GM19438 (cell line): ENCODE results near the gene ZMYM4.
"Not testable (repeated sequence)": the region's sequence is repeated elsewhere in the genome, so short reads cannot be mapped to it uniquely, and the experiment has no call there.

Experiments used
- ATAC-seq: cut with Tn5 transposase; IDR thresholded peaks from one replicate; pipeline ENCODE4 v1.9.1; 2021; ENCODE audit warnings: low read depth; ENCODE audit not compliant: unreplicated experiment

ZMYM4 gene

DNA sequence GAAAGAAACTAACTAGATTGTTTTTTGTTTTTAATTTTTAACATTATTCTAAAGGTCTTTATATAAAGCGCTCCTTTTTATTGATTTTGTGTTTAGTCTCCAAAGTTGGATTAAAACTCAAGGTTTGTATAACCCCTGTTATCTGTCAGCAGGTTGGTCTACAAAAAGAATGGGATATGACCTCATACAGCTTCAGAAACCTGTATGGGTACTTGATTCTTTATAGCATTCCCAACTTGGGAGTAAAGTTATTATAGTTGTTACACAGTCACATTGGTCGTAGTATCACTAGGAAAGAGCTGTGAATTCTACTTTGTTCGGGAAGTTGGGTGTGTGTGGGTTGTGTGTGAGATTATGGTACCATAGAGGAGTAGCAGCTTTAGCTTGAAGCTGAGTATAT is 52.4 kb downstream of the ZMYM4 start:
- no peak for ATAC-seq

DNA sequence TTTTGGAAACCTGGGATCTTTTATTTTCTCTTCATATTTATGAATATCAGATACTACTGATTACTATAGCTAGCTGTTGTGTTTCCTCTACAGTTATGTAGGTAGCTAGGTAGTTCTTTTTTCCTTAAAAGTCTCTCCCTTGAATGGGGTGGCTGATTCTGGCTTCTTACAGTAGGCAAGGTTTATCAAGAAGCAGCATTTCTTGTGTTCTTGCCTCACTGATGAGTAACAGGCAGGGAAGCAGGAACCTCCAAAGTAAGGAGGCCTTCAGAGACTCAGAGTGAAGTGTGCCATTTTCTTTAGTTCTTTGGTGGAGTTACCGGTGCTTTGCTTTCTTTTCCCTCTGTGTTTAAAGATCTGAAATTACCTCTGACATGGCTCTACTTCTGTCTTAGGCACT is 56.0 kb downstream of the ZMYM4 start:
- no peak for ATAC-seq

DNA sequence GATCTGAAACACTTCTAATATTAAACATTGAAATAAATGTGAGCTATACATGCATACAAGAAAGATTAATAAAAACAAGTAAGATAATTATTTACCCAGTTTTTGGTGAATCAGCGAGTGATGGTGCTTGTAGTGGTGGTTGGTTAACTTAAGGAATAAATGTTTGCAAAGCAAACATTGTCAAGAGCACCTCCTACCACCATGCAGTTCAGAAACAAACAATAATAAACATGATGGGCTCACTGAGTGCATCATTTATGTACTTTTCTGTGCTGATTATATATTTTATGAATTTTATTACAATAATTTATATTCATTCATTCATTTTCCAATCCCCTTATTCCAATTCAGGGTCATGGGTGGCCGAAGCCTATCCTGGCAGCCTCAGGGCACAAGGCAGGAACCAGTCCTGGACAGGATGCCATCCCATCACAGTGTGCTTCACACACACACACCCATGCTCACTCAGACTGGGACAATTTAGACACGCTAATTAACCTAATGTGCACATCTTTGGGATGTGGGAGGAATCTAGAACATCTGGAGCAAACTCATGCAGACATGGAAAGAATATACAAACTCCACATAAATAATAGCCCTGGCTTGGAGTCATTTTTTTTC is 57.8 kb downstream of the ZMYM4 start:
- no peak for ATAC-seq

DNA sequence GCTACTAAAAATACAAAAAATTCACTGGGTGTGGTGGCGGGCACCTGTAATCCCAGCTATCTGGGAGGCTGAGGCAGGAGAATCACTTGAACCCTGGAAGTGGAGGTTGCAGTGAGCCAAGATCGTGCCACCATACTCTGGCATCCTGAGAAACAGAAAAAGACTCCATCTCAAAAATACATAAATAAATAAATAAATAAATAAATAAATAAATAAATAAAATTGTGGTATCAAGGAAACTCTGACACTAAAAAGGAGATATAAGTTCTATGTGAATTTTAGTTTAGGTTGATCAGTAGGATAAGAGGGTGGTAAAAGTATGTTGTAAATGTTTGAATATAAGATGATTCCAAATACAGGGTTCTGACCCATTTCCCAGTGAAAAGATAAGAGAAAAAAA is 63.1 kb downstream of the ZMYM4 start:
- ATAC-seq = not testable (repeated sequence)

DNA sequence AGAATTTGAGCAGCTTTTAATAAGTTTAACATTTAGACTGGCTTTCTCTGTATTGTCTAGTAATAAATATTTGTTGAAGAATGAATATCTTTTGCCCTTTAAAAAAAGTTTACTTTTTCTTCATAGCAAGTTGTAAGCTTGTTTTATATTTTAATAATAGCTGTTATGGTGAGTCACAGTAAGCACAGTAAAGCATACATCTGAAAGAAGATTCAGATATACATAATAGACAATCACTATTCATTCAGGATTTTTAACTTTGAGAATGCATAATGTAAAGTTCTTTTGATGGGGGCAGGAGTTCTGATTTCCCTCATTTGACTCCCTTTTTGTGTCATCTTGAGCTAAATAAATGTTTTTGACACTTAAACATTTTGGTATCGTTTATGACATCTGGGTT is 66.0 kb downstream of the ZMYM4 start:
- ATAC-seq = no peak

DNA sequence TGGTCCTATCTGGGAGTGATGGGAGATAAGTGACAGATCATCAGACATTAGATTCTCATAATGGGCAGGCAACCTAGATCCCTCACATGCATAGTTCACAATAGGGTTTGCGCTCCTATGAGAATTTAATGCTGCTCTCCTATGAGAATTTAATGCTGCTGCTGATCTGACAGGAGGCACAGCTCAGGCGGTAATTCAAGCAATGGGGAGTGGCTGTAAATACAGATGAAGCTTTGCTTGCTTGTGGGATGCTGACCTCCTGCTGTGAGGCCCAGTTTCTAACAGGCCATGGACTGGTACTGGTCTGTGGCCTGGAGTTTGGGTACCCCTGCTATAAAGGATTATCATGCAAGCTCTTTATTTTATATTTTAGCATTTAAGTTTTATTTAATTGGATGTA is 72.0 kb downstream of the ZMYM4 start:
- ATAC-seq = no peak

DNA sequence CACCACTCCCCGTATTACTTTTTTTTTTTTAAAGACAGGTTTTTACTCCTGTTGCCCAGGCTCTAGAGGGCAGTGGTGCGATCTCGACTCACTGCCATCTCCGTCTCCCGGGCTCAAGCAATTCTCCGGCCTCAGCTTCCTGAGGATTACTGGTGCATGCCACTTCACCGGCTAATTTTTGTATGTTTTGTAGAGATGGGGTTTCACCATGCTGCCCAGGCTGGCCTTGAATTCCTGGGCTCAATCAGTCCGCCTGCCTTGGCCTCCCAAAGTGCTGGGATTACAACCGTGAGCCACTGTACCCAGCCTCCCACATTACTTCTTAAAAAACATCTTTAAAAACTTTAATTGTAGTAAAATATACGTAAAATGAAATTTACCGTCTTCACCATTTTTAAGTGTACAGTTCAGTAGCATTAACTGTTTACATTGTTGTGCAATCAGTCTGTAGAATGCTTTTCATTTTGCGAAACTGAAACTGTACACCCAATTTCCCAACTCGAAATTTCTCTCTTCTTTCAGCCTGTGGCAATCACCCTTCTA is 77.0 kb downstream of the ZMYM4 start:
- ATAC-seq = no peak

DNA sequence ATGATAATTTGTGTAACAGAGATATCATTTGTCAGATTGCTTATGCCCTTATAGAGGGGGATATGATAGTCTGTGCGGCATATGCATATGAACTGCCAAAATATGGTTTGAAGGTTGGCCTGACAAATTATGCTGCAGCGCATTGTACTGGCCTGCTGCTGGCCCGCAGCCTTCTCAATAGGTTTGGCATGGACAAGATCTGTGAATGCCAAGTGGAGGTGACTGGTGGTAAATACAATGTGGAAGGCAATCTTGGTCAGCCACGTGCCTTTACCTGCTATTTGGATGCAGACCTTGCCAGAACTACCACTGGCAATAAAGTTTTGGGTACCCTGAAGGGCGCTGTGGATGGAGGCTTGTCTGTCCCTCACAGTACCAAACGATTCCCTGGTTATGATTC is 82.4 kb downstream of the ZMYM4 start:
- ATAC-seq = no peak

DNA sequence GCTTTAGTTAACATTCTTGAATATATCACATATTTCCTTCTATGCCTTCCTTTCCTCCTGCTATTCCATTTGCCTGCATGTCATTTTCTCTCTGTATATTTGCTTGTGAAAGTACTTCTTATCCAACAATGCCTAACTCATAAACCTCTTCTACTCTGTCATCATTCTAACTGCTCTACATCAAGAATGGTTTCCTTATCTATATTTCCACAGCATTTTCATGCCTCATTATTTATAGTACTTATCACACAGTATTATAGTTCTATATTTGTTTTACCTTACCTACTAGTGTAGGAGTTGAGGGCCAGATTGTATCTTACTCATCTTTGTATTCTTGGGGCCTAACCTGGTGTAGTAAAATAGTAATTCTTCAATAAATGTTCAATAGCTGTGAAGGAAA is 91.5 kb downstream of the ZMYM4 start:
- ATAC-seq = no peak

DNA sequence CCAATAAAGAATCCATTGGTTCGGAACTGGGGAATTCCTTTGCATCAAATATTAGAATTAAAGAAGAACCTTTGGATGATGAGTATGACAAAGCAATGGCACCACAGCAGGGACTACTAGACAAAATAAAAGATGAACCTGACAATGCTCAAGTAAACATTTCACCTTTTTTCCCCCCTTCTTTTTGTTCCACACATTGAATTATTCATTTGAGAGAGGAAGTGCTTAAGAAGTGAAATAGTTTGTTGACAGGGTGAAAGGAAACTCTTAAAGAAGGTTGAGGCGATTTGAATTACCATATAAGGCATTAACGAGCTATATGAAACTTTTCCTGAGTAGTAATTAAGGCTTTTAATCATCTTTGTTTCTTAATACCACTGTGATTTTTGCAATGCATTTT is 93.1 kb downstream of the ZMYM4 start:
- ATAC-seq = no peak

DNA sequence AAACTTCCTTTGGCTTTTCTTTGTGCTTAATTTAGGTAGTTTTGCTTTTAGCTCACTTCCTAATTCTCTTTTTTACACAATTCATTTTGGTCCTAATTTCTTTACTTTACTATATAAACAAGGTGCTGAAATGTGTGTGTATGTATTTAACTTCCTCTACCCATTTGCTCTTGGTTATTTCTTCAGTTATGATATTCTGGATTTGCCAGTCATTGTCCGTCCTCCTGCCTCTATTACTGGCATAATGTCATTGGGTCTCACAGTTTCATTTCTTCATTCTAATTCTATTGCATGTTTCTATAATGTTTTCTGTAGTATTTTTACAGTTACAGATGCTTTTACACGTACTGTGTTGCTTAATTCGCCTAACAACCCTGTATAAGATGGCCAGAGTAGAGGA is 96.2 kb downstream of the ZMYM4 start:
- ATAC-seq = no peak

DNA sequence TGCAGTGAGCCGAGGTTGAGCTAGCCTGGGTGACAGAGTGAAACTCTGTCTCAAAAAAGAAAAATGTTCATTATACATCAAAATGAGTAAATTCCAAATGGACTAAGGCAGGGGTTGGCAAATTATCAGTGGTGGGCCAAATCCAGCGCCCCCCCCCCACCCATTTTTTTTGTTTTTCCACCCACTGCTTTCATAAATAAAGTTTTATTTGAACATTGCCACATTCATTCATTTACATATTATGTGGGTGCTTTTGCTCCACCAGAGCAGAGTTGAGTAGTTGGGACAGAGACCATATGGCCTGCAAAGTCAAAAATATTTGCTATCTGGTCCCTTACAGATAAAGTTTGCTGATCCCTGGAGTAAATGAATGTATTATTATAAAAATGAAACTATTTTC is 99.4 kb downstream of the ZMYM4 start:
- ATAC-seq = no peak

DNA sequence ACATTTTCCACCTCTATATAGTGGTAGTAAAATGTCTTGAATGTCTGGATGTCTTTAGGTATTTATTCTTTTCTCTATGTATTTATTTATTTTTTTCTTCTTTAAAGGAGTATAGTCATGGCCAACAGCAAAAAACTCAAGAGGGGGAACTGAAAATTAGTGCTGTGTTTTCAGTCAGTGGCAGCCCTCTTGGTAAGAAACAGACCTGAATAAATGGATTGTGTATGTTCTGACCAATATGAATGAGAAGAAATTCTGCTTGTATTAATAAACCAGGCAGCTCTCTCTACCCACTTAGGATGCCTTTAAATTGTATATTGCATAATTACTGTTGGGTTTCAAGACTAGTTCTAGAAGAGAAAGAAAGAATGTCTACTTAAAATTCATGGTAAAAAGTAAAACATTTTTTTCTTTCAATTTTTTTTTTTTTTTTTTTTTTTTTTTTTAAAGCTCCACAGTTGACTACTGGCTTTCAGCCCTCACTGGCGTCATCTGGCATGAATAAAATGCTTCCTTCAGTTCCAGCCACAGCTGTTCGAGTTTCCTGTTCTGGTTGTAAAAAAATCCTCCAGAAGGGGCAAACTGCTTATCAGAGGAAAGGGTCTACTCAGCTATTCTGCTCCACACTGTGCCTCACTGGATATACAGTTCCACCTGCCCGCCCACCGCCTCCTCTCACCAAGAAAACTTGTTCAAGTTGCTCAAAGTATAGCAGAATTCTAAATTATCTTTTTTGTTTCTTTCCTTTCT is 101.6 kb downstream of the ZMYM4 start:
- ATAC-seq = no peak

DNA sequence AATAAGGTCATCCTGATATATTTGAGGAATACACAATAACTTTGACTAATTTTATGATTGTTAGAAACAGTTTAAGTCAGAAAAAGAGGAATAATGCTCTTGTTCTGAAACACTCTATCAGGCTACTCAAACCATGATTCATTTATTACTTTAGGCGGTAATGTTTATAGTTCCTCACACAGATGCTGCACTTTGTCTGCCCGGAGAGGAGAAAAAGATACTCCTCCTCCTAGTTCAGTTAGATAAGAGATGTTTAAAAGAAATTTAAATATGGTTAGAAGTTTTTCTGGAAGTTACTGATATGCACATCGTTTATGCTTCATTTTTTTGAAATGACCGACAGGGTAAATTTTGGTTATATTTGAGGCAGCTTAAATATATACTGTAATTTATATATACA is 103.0 kb downstream of the ZMYM4 start:
- ATAC-seq = no peak

DNA sequence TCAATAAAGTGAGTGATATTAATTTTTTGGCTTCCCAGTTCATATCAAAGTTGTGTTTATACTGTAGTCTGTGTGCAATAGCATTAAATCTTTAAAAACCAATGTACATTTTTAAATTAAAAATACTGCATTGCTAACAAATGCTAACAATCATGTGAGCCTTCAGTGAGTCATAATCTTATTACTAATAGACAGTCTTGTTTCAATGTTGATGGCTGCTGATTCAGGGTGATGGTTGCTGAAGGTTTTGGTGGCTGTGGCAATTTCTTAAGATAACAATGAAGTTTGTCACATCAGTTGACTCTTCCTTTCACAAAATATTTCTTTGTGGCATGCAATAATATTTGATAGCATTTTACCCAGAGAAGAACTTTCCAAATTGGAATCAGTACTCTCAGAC is 109.0 kb downstream of the ZMYM4 start:
- no peak for ATAC-seq

DNA sequence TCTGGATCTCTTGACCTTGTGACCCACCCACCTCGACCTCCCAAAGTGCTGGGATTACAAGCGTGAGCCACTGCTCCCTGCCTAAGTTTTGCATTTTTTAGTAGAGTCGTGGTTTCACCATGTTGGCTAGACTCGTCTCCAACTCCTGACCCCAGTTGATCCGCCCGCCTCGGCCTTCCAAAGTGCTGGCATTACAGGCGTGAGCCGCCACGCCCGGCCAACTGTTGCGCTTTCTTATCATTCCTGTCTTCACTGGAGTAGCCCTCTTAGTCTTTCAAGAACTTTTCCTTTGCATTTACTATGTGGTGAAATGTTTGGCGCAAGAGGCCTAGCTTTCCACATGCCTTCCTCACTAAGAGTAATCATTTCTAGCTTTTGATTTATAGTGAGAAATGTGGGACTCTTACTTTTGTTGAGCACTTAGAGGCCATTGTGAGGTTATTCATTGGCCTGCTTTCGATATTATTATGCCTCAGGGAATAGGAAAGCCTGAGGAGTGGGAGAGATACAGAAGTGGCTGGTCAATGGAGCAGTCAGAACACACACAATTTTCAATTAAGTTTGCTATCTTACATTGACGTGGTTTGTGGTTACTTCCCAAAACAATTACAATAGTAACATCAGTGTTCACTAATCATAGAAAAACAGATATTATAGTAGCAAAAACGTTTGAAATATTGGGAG is 111.0 kb downstream of the ZMYM4 start:
- ATAC-seq = no peak

DNA sequence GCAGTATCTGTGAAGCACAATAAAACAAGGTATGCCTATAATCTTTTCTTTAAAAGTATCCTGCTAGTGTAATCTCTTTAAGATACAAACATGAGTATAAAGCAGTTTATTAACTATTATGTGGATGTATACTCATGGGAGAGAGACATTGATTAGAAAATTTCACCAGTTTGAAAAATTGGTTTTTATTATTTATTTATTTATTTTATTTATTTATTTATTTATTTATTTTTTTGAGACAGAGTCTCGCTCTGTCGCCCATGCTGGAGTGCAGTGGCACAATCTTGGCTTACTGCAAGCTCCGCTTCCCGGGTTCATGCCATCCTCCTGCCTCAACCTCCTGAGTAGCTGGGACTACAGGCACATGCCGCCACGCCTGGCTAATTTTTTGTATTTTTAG is 111.6 kb downstream of the ZMYM4 start:
- ATAC-seq = not testable (repeated sequence)

DNA sequence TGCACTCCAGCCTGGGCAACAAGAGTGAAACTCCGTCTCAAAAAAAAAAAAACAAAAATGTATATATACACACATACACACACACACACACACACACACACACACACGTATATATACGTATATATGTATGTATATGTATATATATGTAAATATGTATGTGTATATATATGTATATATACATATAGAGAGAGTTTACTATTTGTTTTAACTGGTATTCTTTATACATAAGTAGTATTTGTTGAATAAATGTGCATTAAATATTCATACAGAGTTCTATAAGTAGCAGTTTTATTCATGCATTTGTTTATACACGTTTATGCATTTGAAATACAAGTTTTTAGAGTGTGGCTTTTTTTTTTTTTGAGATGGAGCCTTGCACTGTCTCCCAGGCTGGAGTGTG is 113.6 kb downstream of the ZMYM4 start:
- ATAC-seq = no peak

DNA sequence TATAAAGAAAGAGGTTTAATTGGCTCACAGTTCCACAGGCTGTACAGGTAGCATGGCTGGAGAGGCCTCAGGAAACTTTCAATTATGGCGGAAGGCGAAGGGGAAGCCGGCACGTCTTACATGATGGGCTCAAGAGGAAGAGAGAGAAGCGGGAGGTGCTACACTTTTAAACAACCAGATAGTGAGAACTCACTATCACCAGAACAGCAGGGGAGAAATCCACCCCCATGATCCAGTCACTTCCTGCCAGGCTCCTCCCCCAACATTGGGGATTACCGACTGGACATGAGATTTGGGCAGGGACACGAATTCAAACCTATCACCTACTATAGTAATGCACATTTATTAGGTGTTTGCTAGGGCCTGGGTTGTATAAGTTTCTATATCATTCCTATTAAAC is 117.8 kb downstream of the ZMYM4 start:
- no peak for ATAC-seq

DNA sequence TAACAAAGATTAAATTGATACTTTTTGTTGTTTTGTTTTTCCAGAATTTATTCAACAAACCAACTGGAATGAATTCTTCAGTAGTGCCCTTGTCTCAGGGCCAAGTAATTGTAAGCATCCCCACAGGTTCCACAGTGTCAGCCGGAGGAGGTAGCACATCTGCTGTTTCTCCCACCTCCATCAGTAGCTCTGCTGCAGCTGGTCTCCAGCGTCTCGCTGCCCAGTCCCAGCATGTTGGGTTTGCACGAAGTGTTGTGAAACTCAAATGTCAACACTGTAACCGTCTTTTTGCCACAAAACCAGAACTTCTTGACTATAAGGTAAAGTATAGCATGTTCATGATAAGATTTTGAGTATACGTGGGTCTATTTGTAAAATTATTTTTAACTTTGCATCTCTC is 118.5 kb downstream of the ZMYM4 start:
- no peak for ATAC-seq

DNA sequence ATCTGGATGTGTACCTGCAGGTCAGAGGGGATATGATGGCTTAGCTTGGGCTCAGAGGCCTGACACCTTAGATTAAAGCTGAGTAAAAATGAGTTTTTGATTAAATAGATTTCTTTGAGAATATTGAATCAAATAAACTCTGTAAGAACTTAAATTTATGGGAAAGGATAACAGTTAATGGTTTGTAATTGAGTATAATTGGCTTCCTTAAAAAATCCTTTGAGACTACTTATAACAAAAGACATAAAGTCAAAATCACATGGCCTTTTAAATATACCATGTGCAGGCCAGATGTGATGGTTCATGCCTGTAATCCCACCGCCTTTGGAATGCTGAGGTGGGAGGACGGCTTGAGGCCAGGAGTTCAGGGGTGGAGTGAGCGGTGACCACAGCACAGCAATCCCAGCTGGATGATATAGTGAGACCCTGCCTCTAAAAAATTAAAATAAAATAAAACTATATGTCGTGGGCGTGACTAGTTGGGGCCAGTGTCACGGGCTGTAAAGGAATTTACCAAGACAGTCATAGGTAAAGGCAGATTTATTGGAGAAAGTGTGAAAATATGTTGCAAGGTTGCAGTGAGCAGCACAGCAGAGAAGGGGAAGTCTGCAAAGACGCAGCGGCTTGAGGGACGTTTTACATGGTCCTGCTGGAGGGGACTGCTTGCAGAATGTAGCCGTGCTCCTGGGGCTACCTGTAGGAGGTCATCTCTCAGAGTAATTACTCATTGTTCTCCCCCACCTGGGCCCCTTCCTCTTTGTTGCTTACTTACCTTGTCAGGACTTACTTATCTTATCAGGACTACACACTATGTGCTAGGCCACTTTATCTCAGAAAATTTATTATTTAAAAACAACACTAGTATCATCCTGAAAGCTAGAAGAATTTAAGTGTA is 122.3 kb downstream of the ZMYM4 start:
- no peak for ATAC-seq
